GM18505 (cell line): Measurements from ENCODE around the gene TSC22D4.
"Not testable (repeated sequence)": the region's sequence is repeated elsewhere in the genome, so short reads cannot be mapped to it uniquely, and the experiment has no call there.

ENCODE experiments used
- ATAC-seq: cut with Tn5 transposase; IDR thresholded peaks from one replicate; pipeline ENCODE4 v1.9.1; 2021; ENCODE audit not compliant: unreplicated experiment
- POLR2A ChIP-seq: IDR thresholded peaks from 4 replicates; pipeline ENCODE4 v1.6.1; 2011; ENCODE audit warnings: borderline replicate concordance; ENCODE audit not compliant: insufficient read depth, insufficient read length; ENCODE audit errors: extremely low read depth

The TSC22D4 gene

GRCh38 chr7:100506356-100506923 is 27.4 kb upstream of the TSC22D4 start:
- TF ChIP-seq POLR2A = no peak
- no peak for ATAC-seq

GRCh38 chr7:100504887-100505611 is 26.0 kb upstream of the TSC22D4 start:
- TF ChIP-seq POLR2A = no peak
- no peak for ATAC-seq

DNA sequence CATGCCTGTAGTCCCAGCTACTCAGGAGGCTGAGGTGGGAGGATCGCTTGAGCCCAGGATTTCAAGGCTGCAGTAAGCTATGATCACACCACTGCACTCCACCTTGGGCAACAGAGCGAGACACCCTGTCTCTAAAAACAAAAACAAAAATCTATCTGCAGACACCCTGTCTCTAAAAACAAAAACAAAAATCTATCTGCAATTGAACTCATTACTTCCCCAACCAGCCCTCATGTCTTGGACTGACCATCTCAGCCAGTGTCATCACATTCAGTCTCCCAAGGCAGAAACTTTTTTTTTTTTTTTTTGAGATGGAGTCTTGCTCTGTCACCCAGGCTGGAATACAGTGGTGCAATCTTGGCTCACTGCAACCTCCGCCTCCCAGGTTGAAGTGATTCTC is 25.0 kb upstream of the TSC22D4 start:
- ATAC-seq = not testable (repeated sequence)

DNA sequence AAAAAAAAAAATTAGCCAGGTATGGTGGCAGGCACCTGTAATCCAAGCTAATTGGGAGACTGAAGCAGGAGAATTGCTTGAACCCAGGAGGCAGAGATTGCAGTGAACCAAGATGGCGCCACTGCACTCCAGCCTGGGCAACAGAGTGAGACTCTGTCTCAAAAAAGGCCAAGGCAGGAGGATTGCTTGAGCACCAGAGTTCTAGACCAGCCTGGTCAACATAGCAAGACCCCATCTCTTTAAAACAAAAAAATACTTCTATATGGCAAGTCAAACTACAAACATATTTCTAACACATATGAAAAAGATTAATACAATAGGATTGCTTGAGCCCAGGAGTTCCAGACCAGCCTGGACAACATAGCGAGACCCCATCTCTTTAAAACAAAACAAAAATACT is 21.7 kb upstream of the TSC22D4 start:
- not testable (repeated sequence) for ATAC-seq

GRCh38 chr7:100496509-100496908 is 17.5 kb upstream of the TSC22D4 start:
- TF ChIP-seq POLR2A = no peak
- ATAC-seq = no peak

DNA sequence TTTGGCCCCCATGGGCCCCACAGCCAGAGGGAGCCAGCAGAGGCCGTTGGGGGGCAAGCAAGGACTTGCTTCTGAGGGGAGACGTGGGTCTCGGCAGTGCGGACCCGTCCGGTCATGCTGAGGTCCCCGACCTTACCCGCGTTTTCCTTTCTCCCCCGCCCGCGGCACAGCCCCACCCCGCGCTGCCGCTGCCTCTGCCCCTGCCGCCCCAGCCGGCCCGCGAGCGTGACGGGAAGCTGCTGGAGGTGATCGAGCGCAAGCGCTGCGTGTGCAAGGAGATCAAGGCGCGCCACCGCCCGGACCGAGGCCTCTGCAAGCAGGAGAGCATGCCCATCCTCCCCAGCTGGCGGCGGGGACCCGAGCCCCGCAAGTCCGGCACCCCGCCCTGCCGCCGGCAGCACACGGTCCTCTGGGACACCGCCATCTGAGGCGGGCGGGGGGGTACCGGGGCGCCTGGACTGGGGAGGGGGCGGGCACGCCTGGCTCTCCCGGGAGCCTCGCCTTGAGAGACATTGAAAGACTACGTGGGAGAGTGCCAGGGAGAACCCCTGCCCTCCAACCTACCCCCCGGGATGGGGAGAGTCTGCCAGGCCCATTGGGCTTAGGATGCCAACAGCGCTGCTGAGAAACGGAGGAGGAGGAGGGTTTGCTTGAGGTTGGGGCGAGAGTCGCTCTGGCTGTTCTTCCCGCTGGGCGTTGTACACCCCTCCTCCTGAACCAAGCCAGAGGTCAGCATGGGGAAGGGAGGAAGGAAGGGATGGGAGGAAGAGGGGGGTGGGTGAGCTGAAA is 14.7 kb upstream of the TSC22D4 start:
- no peak for ATAC-seq
- no peak for TF ChIP-seq POLR2A

- ATAC-seq = no peak
- no peak for TF ChIP-seq POLR2A
These were observed 13.9 kb upstream of the TSC22D4 start for GRCh38 chr7:100492738-100493475.

DNA sequence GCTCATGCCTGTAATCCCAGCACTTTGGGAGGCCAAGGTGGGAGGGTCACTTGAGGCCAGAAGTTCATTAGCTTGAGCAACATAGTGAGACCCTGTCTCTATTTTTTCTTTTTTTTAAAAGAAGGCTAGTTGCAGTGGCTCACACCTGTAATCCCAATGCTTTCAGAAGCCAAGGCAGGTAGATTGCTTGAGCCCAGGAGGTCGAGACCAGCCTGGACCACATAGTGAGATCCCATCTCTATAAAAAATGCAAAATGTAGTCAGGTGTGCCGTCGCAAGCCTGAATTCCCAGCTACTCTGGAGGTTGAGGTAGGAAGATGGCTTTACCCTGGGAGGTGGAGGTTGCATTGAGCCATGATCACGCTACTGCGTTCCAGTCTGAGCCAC is 12.2 kb upstream of the TSC22D4 start:
- no peak for TF ChIP-seq POLR2A
- ATAC-seq = no peak

DNA sequence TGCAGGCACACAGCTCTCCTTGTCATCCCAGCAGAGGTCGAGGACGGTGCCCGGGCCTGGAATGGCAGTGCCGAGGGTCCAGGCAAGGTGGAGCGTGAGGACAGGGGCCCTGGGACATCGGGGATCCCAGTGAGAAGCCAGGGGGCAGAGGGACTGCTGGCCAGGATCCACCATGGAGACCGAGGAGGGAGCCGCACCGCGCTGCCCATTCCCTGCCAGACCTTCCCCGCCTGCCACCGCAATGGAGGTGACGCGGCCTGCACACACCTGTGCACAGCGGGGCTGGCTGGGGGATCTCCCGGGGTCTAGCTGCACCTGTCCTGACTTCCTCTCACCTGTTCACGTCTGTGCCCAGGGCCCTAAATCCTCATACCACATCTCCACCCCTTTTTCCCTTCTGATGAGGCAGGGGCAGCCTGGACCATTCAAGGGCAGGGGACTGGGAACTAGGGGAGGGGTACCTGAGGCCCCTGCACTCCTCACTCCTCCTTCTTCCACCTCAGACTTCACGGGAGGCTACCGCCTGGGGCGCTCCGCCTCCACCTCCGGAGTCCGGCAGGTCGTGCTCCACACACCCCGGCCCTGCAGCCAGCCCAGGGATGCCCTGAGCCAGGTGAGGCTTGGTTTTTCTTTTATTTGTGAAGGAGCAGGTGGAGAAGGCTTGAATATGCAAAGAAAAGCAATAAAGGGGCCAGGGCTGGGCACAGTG is 11.6 kb upstream of the TSC22D4 start:
- TF ChIP-seq POLR2A = no peak
- ATAC-seq = no peak

GRCh38 chr7:100489824-100490223 is 10.8 kb upstream of the TSC22D4 start:
- ATAC-seq = no peak
- TF ChIP-seq POLR2A = no peak

DNA sequence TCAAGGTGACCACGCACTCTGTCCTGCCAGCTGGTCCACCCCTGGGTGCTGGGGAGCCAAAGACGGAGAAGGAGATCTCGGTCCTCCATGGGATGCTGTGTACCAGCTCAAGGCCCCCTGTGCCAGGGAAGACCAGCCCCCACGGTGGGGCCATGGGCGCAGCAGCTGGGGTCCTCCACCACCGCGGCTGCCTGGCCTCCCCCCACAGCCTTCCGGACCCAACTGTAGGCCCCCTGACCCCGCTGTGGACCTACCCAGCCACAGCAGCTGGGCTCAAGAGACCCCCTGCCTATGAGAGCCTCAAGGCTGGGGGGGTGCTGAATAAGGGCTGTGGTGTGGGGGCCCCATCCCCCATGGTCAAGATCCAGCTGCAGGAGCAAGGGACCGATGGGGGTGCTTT is 10.1 kb upstream of the TSC22D4 start:
- ATAC-seq = no peak
- no peak for TF ChIP-seq POLR2A

GRCh38 chr7:100488333-100489095 is 9.5 kb upstream of the TSC22D4 start:
- no peak for TF ChIP-seq POLR2A
- no peak for ATAC-seq

GRCh38 chr7:100486753-100487446 is 7.9 kb upstream of the TSC22D4 start:
- no peak for TF ChIP-seq POLR2A
- ATAC-seq = no peak
